HG02571 (cell line): ENCODE measurements around the gene SELENOM.
A peak's percentile ranks its signal among the peaks of the same experiment; 100 is the strongest.
"Not testable (repeated sequence)": the region's sequence is repeated elsewhere in the genome, so short reads cannot be mapped to it uniquely, and the experiment has no call there.

Experiments used
- ATAC-seq: cut with Tn5 transposase; IDR thresholded peaks from one replicate; pipeline ENCODE4 v1.9.1; 2021; ENCODE audit warnings: mild to moderate bottlenecking, moderate library complexity; ENCODE audit not compliant: unreplicated experiment

SELENOM gene

DNA sequence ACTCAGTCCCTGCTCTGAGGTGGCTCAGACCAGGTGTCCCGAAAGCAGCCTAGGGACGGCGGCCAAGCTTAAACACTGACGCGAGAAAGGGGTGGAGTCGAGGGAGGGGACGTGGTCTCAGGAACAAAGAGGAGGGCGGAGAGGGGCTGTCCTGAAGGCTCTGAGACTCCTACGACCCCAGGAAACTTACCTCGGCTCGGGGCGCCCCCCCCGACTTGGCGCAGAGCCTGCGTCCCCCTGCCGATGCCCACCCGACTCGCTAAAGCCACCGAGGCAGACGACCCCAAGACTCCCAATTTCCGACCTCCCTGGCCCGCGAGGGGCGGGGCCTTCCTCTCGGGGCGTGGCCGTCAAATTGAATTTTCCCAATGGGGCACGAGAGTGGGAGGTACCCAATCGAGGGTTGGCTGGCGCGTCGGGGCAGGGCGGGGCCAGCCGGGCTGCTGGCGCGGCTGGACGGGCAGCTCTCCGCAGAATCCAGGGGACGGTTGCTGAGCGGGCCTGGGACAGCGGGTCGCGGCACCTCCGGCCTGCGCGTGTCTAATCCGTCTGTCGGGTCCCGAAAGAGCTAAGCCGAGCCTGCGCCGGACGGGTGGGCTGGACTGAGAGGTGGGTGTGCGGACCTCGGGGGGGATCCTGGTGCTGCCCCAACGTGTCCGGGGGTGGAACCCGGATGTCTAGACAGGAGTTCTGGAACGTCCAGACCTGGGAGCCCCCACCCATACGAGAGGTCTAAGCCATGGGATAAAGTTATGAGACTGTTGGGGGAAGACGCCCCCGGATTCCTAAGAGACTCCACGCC lies 26.3 kb downstream of the SELENOM start, which contains the start of gene SMTN:
SMTN (plus strand) TSS at position 471 of the 802 bp plus-strand sequence. CDS start 1,941 bp downstream, outside the sequence.
- ATAC-seq: peak; percentile 48

DNA sequence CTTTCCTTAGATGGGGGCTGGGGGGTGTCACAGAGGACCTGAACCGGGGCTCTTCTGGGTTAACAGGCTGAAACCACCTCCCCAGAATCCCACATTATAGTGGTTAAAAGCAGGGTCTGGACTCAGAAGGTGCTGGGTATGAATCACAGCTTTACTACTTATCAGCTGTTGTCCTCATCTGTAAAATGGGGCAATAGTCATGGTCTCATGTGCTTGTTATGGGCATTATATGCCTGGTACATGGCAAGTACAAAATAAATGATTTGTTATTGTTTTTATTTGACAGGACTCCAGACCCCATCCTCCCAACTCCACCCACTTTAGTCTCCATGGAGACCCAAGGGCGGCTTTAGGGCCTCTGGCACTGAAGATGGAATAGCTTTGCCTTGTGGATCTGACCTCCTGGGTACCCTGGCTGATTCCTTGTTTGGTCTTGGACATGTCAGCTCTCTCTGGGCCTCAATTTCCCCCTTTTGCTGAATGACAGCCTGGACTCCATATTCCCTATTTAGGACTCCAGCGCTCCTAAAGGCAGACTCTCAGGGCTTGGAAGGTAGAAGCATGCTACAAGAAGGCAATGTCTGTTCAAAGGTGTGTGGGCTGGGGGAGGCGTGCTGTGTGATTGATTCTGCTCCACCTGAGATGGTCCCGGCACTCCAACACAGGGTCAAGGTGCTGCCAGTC lies 27.1 kb downstream of the SELENOM start:
- no peak for ATAC-seq

DNA sequence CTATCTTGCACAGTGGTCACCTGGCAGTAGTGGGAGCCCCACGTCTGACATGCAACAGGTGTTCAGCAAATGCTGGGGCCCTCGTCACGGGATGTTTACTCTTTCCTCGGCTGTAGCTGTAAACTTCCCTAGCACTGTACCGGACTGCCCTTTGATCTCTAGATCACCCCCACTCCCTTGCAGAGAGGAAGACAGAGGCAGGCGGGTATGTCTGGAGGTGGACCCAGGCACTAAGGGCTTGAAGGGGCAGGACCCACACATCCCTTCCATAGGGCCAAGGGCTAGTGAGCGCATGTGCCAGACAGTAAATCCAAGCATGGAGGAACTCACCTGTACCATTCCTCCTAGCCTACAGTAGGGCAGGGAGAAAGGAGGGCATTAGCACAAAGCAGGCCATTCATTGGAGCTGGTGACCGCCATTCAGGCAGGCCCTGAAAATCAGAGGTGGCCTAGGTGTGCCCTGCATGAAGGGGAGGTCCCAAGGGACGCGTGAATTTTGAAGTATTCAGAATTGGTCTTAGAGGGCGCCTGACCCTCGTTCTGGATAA lies 28.2 kb downstream of the SELENOM start:
- no peak for ATAC-seq

DNA sequence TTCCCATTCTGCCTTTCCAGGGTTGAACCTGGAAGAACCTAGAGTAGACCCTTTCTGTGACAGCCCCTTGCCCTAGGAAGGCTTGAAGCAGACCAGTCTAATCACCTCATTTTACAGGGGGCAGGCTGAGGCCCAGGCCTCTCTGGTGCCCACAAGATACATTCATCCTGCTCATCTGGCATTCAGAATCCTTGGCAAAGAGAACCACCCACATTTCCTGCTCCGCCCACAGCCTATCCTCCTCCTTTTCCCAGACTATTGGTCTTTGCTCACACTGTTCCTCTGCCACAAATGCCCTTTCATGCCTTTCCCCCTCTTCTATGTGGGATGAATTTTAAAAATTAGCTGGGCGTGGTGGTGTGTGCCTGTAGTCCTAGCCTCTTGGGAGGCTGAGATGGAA lies 29.0 kb downstream of the SELENOM start:
- not testable (repeated sequence) for ATAC-seq

DNA sequence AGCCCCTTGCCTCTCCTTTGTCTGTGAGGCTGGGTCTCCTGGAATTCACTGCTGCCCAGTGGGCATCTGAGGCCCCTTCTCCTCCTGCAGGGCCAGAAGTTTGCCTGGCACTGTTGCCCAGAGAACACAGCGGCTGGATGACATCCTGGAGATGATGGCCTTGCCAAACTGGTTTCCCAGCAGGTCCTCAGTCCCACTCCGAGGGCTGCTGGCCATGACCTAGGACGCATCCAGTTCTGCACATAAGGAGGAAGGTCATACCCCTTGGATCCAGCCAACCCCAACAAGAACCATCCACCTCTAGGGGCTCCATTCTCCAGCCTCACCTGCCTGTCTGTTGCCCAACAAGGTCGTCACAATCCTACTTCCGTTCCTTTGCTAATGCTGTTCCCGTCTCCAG lies 29.7 kb downstream of the SELENOM start:
- ATAC-seq: no peak

DNA sequence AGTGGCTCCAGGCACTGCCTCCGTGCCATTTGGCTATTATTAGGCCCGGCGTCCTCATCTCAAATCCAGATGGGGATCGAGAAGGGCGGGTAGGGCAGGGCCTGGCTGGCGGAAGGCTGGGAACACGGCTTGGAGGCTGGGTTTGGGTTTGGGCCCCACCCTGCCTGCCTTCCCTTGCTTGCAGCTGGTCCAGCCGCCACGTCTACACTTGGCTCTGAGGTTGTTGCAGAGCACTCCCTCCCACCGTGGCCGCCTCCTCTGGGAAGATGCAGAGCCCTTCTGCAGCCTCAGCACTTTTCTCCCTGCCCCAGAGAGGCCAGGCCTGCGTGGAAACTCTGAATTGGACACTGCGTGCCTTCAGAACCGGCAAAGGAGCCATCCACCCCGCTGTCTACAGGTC lies 31.4 kb downstream of the SELENOM start:
- no peak for ATAC-seq

- ATAC-seq: not testable (repeated sequence)
These were observed 33.7 kb downstream of the SELENOM start for GRCh38 chr22:31073545-31074145.

DNA sequence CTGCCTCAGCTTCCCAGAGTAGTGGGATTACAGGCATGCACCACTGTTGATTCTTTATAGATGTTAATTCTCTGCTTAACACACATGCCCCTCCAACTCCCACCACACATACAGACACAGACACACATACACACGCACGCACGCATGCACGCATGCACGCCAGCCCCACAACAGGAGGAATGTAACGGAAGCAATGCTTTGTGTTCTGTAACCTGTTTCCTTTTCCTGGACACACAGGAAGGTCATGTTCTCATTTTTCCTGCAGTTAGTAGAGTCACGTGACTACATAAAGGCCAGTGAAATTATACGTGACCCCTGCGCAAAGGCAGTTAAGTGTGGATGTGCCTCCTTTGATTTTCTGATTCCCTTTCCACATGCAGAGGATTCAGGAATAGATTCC lies 34.2 kb downstream of the SELENOM start:
- ATAC-seq: not testable (repeated sequence)

DNA sequence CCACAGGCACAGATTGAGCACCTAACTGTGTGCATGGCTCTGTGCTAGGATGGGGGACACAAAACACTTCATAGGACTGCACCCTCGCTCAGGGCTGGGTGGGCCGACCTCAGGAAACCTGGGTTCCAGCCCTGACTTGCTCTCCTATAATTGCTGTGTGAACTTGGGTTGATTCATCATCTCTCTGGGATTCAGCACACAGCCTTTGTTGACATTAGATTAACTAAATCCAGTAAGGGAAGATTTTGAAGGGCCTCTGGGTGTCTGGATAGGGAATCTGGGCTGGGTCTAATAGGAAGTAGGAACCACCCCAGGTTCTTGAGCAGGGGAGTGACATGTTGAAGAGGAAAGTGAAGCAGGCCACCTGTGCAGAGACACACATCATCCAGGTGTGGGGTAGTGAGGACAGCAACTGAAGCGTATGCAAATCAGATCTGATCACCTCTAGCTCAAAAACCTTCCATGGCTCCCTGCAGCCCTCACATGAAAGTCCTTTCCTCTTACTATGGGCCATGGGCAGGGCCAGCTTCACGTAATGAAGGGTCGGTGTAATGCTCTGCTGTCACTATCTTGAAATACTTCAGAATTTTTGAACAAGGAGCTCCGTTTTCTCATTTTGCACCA lies 37.6 kb downstream of the SELENOM start:
- ATAC-seq: not testable (repeated sequence)

- no peak for ATAC-seq
These were observed 38.4 kb downstream of the SELENOM start for GRCh38 chr22:31068970-31069369.

GRCh38 chr22:31064369-31064768 lies 43.0 kb downstream of the SELENOM start:
- ATAC-seq: no peak

- no peak for ATAC-seq
These were observed 44.7 kb downstream of the SELENOM start for GRCh38 chr22:31062566-31063230.

- not testable (repeated sequence) for ATAC-seq
These were observed 47.7 kb downstream of the SELENOM start for GRCh38 chr22:31059663-31060062.

GRCh38 chr22:31056986-31057599 lies 50.3 kb downstream of the SELENOM start:
- no peak for ATAC-seq

GRCh38 chr22:31055635-31056159 lies 51.7 kb downstream of the SELENOM start:
- ATAC-seq: no peak

- no peak for ATAC-seq
These were observed 52.2 kb downstream of the SELENOM start for GRCh38 chr22:31055117-31055634.
